SK-N-SH (cell line): ENCODE results near the gene FBXW5. TPM values are rescaled to one million over a fixed set of nuclear protein-coding genes. Genes with fewer than 3 reads are reported as not detected.

Experiments used
- CTCF ChIA-PET: fragments of 300-600, 350-600 bp; formaldehyde crosslinking; extraction: SDS; loops from one replicate; lab custom pipeline; 2021; lab: Yijun Ruan, JAX
- POLR2A ChIA-PET: fragments of 350-600 bp; sonication (Branson Sonifier 250); formaldehyde crosslinking; extraction: SDS; loops from one replicate; lab custom pipeline; 2020; ENCODE audit warnings: antibody characterized with exemption, inconsistent platforms; lab: Yijun Ruan, JAX
- DNase-seq: peaks from one replicate; pipeline ENCODE4 v3.0.0; 2012
- H2AFZ ChIP-seq: fragments of 200-600 bp; sonication (generic); 2 replicates; pipeline ENCODE4 v1.8.1; 2016; ENCODE audit warnings: antibody characterized with exemption, mild to moderate bottlenecking, low read depth
- H3F3A ChIP-seq: fragments of 200-600 bp; sonication (generic); replicated peaks from 2 replicates; pipeline ENCODE3; 2016; ENCODE audit warnings: antibody characterized with exemption, mild to moderate bottlenecking; ENCODE audit not compliant: insufficient read depth
- H3K27ac ChIP-seq, 2 experiments: fragments of 200-500 bp in 1 of 2; fragments of 200-600 bp in 1 of 2; sonication (Bioruptor generic) in 1 of 2; sonication (generic), shearing (Covaris generic) in 1 of 2; 2 replicates each; pipeline versions ENCODE4 v1.5.1 to v1.6.1; 2014 to 2016; ENCODE audit warnings: low read depth in 2 of 2, inconsistent platforms in 1 of 2, low read length in 1 of 2, mild to moderate bottlenecking in 1 of 2, mixed read lengths in 1 of 2
- H3K27me3 ChIP-seq: fragments of 200-600 bp; sonication (generic), shearing (Covaris generic); 2 replicates; pipeline ENCODE4 v1.6.1; 2016; ENCODE audit warnings: mixed run types; ENCODE audit not compliant: insufficient read depth
- H3K36me3 ChIP-seq, 2 experiments: fragments of 200-500 bp in 1 of 2; fragments of 200-600 bp in 1 of 2; sonication (Bioruptor generic) in 1 of 2; sonication (generic) in 1 of 2; replicated peaks in 1 of 2; 2 replicates each; pipeline versions ENCODE3 to v1.5.1; 2014 to 2016; ENCODE audit warnings: low read length in 1 of 2, mild to moderate bottlenecking in 1 of 2; ENCODE audit not compliant: insufficient read depth in 2 of 2, control insufficient read depth in 1 of 2
- H3K4me1 ChIP-seq, 2 experiments: fragments of 200-500 bp in 1 of 2; fragments of 200-600 bp in 1 of 2; sonication (Bioruptor generic) in 1 of 2; sonication (generic), shearing (Covaris generic) in 1 of 2; 2 replicates each; pipeline versions ENCODE4 v1.5.1 to v1.6.1; 2014 to 2016; ENCODE audit warnings: low read depth in 1 of 2, low read length in 1 of 2, mixed run types in 1 of 2; ENCODE audit not compliant: insufficient read depth in 2 of 2, control insufficient read depth in 1 of 2
- H3K4me2 ChIP-seq: fragments of 200-600 bp; sonication (generic), shearing (Covaris generic); 2 replicates; pipeline ENCODE4 v1.6.1; 2017; ENCODE audit warnings: mixed run types
- H3K4me3 ChIP-seq, 2 experiments: fragments of 200-500 bp in 1 of 2; fragments of 200-600 bp in 1 of 2; sonication (Bioruptor generic) in 1 of 2; sonication (generic), shearing (Covaris generic) in 1 of 2; 2 replicates each; pipeline versions ENCODE4 v1.5.1 to v1.8.1; 2014 to 2016; ENCODE audit warnings: low read depth in 2 of 2, inconsistent platforms in 1 of 2, low read length in 1 of 2, mild to moderate bottlenecking in 1 of 2, mixed read lengths in 1 of 2, moderate library complexity in 1 of 2
- H3K79me2 ChIP-seq: fragments of 200-600 bp; sonication (generic); 2 replicates; pipeline ENCODE4 v1.8.1; 2017; ENCODE audit warnings: mild to moderate bottlenecking; ENCODE audit not compliant: insufficient read depth
- H3K9ac ChIP-seq: fragments of 200-600 bp; sonication (generic); 2 replicates; pipeline ENCODE4 v1.6.1; 2017; ENCODE audit warnings: mixed run types
- H3K9me2 ChIP-seq: fragments of 200-600 bp; sonication (generic); 2 replicates; pipeline ENCODE4 v1.6.1; 2017; ENCODE audit warnings: mixed run types
- H3K9me3 ChIP-seq: fragments of 200-600 bp; sonication (generic); 2 replicates; pipeline ENCODE4 v1.6.1; 2017; ENCODE audit warnings: mixed run types, mild to moderate bottlenecking, moderate library complexity
- H4K20me1 ChIP-seq: fragments of 200-600 bp; sonication (generic); 2 replicates; pipeline ENCODE4 v1.6.1; 2017; ENCODE audit warnings: mild to moderate bottlenecking, mixed run types; ENCODE audit not compliant: insufficient read depth
- CHD2 ChIP-seq: fragments of 150-350 bp; IDR thresholded peaks from 2 replicates; pipeline ENCODE4 v1.6.1; 2018; ENCODE audit warnings: low read length; ENCODE audit not compliant: partially characterized antibody
- ELF1 ChIP-seq: IDR thresholded peaks from 2 replicates; pipeline ENCODE4 v1.4.0; 2012
- EP300 ChIP-seq, 2 experiments: IDR thresholded peaks; 2 replicates each; pipeline versions ENCODE4 v1.4.0 to v1.6.1; 2012; ENCODE audit warnings: borderline replicate concordance in 1 of 2, low read depth in 1 of 2, low read length in 1 of 2
- EZH2phosphoT487 ChIP-seq: fragments of 200-600 bp; sonication (generic); IDR thresholded peaks from 2 replicates; pipeline ENCODE4 v1.6.1; 2017; ENCODE audit warnings: low read depth, mixed run types, mild to moderate bottlenecking, antibody characterized with exemption, moderate library complexity, borderline replicate concordance
- FOXJ3 ChIP-seq: sonication (generic); formaldehyde crosslinking; IDR thresholded peaks from 2 replicates; pipeline ENCODE4 v1.5.1; 2020; ENCODE audit warnings: mild to moderate bottlenecking, missing genetic modification reagents
- GABPA ChIP-seq: IDR thresholded peaks from 2 replicates; pipeline ENCODE4 v1.4.0; 2012; ENCODE audit warnings: low read depth, mild to moderate bottlenecking
- JUND ChIP-seq: IDR thresholded peaks from 2 replicates; pipeline ENCODE4 v1.4.0; 2012
- MAX ChIP-seq: IDR thresholded peaks from 2 replicates; pipeline ENCODE4 v1.4.0; 2012; ENCODE audit warnings: low read depth
- MXI1 ChIP-seq: IDR thresholded peaks from 2 replicates; pipeline ENCODE4 v1.6.1; 2012; ENCODE audit warnings: mild to moderate bottlenecking, low read depth, low read length, improper control_type of control experiment
- NRF1 ChIP-seq: IDR thresholded peaks from 2 replicates; pipeline ENCODE4 v1.6.1; 2012; ENCODE audit warnings: low read depth, mild to moderate bottlenecking, low read length
- POLR2AphosphoS5 ChIP-seq: IDR thresholded peaks from 2 replicates; pipeline ENCODE4 v1.6.1; 2012; ENCODE audit warnings: low read depth, low read length
- RFX5 ChIP-seq: IDR thresholded peaks from 2 replicates; pipeline ENCODE4 v1.6.1; 2012; ENCODE audit warnings: mild to moderate bottlenecking, improper control_type of control experiment, low read length
- TEAD4 ChIP-seq: IDR thresholded peaks from 2 replicates; pipeline ENCODE4 v1.4.0; 2012; ENCODE audit warnings: mild to moderate bottlenecking, borderline replicate concordance; ENCODE audit not compliant: insufficient read depth
- USF1 ChIP-seq: IDR thresholded peaks from 2 replicates; pipeline ENCODE4 v1.4.0; 2012; ENCODE audit warnings: low read depth, borderline replicate concordance
- WGBS: methylation state at CpG from one replicate; pipeline ENCODE4 v1.1.6; 2017; ENCODE audit warnings: low lambda C conversion rate; 5-methylcytosine and 5-hydroxymethylcytosine counted together
- polyA plus RNA-seq, 3 experiments: library from polyadenylated mRNA; depleted of rRNA; stranded (reverse); fragments of >200 nt; gene quantifications; 2 replicates each; pipeline ENCODE4 v1.2.3, GENCODE V29; 2012
- TF ChIP-seq, protein P1 (sequence below): fragments of 200-600 bp; sonication (generic); IDR thresholded peaks from 2 replicates; pipeline ENCODE4 v1.6.1; 2017; ENCODE audit warnings: antibody characterized with exemption, mild to moderate bottlenecking, moderate library complexity

Gene FBXW5
- polyA plus RNA-seq, 1 of the 3 experiments (the other 2 are of a cell fraction) = 78.9 TPM

DNA sequence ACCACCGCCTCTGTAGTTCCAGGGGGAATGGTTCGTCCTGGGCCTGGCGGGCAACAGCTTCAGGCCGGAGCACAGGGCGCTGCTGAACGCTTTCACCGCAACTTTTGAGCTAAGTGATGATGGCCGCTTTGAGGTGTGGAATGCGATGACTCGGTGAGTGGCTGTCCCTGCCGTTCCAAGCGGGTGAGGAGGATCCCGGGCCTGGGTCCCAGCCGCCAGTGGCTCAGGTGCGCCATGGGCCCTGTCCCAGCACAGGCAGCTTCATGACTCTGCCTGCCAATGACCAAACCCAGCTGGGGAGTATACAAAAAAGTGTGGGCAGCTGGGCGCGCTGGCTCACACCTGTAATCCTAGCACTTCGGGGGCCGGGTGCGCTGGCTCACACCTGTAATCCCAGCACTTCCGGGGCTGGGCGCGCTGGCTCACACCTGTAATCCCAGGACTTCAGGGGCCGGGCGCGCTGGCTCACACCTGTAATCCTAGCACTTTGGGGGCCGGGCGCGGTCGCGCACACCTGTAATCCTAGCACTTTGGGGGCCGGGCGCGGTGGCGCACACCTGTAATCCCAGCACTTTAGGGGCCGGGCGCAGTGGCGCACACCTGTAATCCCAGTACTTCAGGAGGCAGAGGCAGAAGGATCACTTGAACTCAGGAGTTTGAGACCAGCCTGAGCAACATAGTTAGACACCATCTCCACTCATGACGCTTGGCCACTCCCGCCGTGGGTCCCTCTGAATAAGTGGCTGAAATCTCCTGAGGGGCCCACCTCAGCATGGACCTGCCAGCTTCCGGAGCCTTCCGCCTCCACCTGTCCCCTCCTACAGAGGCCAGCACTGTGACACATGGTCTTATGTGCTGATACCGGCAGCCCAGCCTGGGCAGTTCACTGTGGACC, 8.6 kb upstream of the FBXW5 start:
- Histone ChIP-seq H3K9me2 (no peaks in the 10 kb centered on the region), H3F3A (no peaks in the 10 kb centered on the region), H3K9ac (no peak overlapping the region), H4K20me1 (no peaks in the 10 kb centered on the region), H3K9me3 (no peaks in the 10 kb centered on the region), H3K79me2 (no peaks in the 10 kb centered on the region), H2AFZ (no peak overlapping the region), H3K36me3 (no peaks in the 10 kb centered on the region), H3K4me2 (no peak overlapping the region), H3K27ac (no peak overlapping the region), H3K4me3 (no peak overlapping the region), H3K4me1 (peaks cover 0 to 25% of the 10 kb centered on the region in 2 experiments; a peak in 2 of 4 replicates), H3K27me3 (no peaks in the 10 kb centered on the region)
- CTCF ChIA-PET = interaction anchor here (1.9 to 13.2 kb wide), 2 partner anchors 43 to 79 kb away, joined by 5 to 350 read pairs; partner anchors contain the start of genes ABCA2, CLIC3 and FUT7
- 90% methylated on average over 27 of the region's 44 CpGs for WGBS
- no peak for DNase-seq
- POLR2A ChIA-PET = interaction anchor here (1.6 kb wide), 1 partner anchor 24 kb away, joined by 4 read pairs; the partner anchor contains the start of gene PTGDS
- TF ChIP-seq NRF1 = no peak
- no peak for TF ChIP-seq JUND
- TF ChIP-seq USF1 = no peak
- TF ChIP-seq CHD2 = no peak
- TF ChIP-seq RFX5 = no peak
- TF ChIP-seq ELF1 = no peak
- TF ChIP-seq TEAD4 = no peak
- no peak for TF ChIP-seq MAX
- TF ChIP-seq POLR2AphosphoS5 = no peak
- TF ChIP-seq GABPA = no peak
- no peak for TF ChIP-seq FOXJ3
- no peak for TF ChIP-seq MXI1
- no peak for TF ChIP-seq EZH2phosphoT487
- TF ChIP-seq, protein P1, sequence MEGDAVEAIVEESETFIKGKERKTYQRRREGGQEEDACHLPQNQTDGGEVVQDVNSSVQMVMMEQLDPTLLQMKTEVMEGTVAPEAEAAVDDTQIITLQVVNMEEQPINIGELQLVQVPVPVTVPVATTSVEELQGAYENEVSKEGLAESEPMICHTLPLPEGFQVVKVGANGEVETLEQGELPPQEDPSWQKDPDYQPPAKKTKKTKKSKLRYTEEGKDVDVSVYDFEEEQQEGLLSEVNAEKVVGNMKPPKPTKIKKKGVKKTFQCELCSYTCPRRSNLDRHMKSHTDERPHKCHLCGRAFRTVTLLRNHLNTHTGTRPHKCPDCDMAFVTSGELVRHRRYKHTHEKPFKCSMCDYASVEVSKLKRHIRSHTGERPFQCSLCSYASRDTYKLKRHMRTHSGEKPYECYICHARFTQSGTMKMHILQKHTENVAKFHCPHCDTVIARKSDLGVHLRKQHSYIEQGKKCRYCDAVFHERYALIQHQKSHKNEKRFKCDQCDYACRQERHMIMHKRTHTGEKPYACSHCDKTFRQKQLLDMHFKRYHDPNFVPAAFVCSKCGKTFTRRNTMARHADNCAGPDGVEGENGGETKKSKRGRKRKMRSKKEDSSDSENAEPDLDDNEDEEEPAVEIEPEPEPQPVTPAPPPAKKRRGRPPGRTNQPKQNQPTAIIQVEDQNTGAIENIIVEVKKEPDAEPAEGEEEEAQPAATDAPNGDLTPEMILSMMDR = no peak
- TF ChIP-seq EP300 (IDR thresholded peaks at IDR 0.05; ENCODE audit: borderline replicate concordance in 1 of 2, low read depth in 1 of 2, low read length in 1 of 2) = no peak
